Tibial nerve (tissue), 4 donors: ENCODE measurements around the gene DENND2D.
A peak's percentile ranks its signal among the peaks of the same experiment; 100 is the strongest.

Source experiments
- CTCF ChIP-seq, 5 experiments: fragments of 200-600 bp in 3 of 5; fragments of 450-650 bp in 2 of 5; sonication (generic) in 3 of 5; IDR thresholded peaks; one replicate each; pipeline ENCODE4 v1.5.1; 2016 to 2019; ENCODE audit warnings: antibody characterized with exemption in 5 of 5, mild to moderate bottlenecking in 3 of 5, moderate library complexity in 2 of 5
- EP300 ChIP-seq, 2 donors: sonication (generic); formaldehyde crosslinking; IDR thresholded peaks; one replicate each; pipeline ENCODE4 v1.6.1; 2017; ENCODE audit warnings: antibody characterized with exemption in 2 of 2, mild to moderate bottlenecking in 1 of 2

- TF ChIP-seq EP300 (IDR thresholded peaks at IDR 0.05) (peak in 1 of 2 donors; percentile 15), CTCF (IDR thresholded peaks at IDR 0.05) (peak; percentile 84 to 92 (median 88))
These were observed 22.1 kb upstream of the DENND2D start for GRCh38 chr1:111222308-111223125.
